Neutrophil (primary cell): ENCODE results near the gene ATCAY.

ENCODE experiments used
- H3K27ac ChIP-seq: fragments of 200-600 bp; sonication (generic); 2 replicates; pipeline ENCODE4 v1.5.1; 2016; ENCODE audit warnings: mild to moderate bottlenecking, moderate library complexity
- H3K27me3 ChIP-seq: fragments of 200-600 bp; sonication (generic); 2 replicates; pipeline ENCODE4 v1.6.0; 2016; ENCODE audit warnings: mild to moderate bottlenecking
- H3K36me3 ChIP-seq: fragments of 200-600 bp; sonication (generic); 2 replicates; pipeline ENCODE4 v1.5.1; 2017
- H3K4me1 ChIP-seq, 2 experiments: fragments of 200-600 bp in 1 of 2; sonication (generic) in 1 of 2; 1 replicate in 1 of 2; 2 replicates in 1 of 2; pipeline versions ENCODE4 v1.5.1 to v1.6.1; 2013 to 2016; ENCODE audit warnings: low read depth in 1 of 2, low read length in 1 of 2, mild to moderate bottlenecking in 1 of 2, moderate library complexity in 1 of 2; ENCODE audit not compliant: control insufficient read depth in 1 of 2, insufficient read depth in 1 of 2
- H3K4me3 ChIP-seq, 2 experiments: fragments of 200-600 bp in 1 of 2; sonication (generic) in 1 of 2; 1 replicate in 1 of 2; 2 replicates in 1 of 2; pipeline ENCODE4 v1.5.1; 2013 to 2016; ENCODE audit warnings: low read depth in 1 of 2, low read length in 1 of 2, mild to moderate bottlenecking in 1 of 2, moderate library complexity in 1 of 2
- H3K9me3 ChIP-seq: fragments of 200-600 bp; sonication (generic); 2 replicates; pipeline ENCODE4 v1.5.1; 2016
- CTCF ChIP-seq: fragments of 200-600 bp; sonication (generic); IDR thresholded peaks from 2 replicates; pipeline ENCODE4 v1.5.1; 2016; ENCODE audit warnings: antibody characterized with exemption

Gene ATCAY

GRCh38 chr19:3919793-3920192, 39.3 kb downstream of the ATCAY start:
- no peaks in the 10 kb centered on the region for H3K4me1 ChIP-seq
- no peak overlapping the region for H3K4me3 ChIP-seq
- H3K9me3 ChIP-seq: no peaks in the 10 kb centered on the region
- no peak for TF ChIP-seq CTCF
- no peaks in the 10 kb centered on the region for H3K36me3 ChIP-seq
- no peaks in the 10 kb centered on the region for H3K27me3 ChIP-seq
- H3K27ac ChIP-seq: no peak overlapping the region

GRCh38 chr19:3923096-3923758, 42.7 kb downstream of the ATCAY start:
- H3K9me3 ChIP-seq: no peaks in the 10 kb centered on the region
- H3K36me3 ChIP-seq: no peaks in the 10 kb centered on the region
- H3K4me1 ChIP-seq: no peaks in the 10 kb centered on the region
- no peaks in the 10 kb centered on the region for H3K27me3 ChIP-seq
- no peak overlapping the region for H3K4me3 ChIP-seq
- no peak for TF ChIP-seq CTCF
- H3K27ac ChIP-seq: no peak overlapping the region

GRCh38 chr19:3923912-3924311, 43.4 kb downstream of the ATCAY start:
- Histone ChIP-seq H3K9me3 (no peaks in the 10 kb centered on the region), H3K4me1 (no peaks in the 10 kb centered on the region), H3K27me3 (no peaks in the 10 kb centered on the region), H3K36me3 (no peaks in the 10 kb centered on the region), H3K4me3 (no peak overlapping the region), H3K27ac (no peak overlapping the region)
- TF ChIP-seq CTCF: no peak

- Histone ChIP-seq H3K9me3 (no peaks in the 10 kb centered on the region), H3K4me3 (no peak overlapping the region), H3K27ac (no peak overlapping the region), H3K36me3 (no peaks in the 10 kb centered on the region), H3K27me3 (peaks cover 55% of the 10 kb centered on the region), H3K4me1 (no peaks in the 10 kb centered on the region)
- no peak for TF ChIP-seq CTCF
These were observed 50.6 kb downstream of the ATCAY start for GRCh38 chr19:3931041-3931440.

GRCh38 chr19:3932931-3933810, 52.7 kb downstream of the ATCAY start, which contains the start of gene NMRK2:
Gene NMRK2 (plus strand): TSS chr19:3933069. CDS start chr19:3933672, 603 bp downstream.
- no peaks in the 10 kb centered on the region for H3K4me1 ChIP-seq
- no peak within 1 kb of the TSS for H3K27ac ChIP-seq
- no peak within 1 kb of the TSS for H3K4me3 ChIP-seq
- H3K9me3 ChIP-seq: no peaks in the 10 kb centered on the region
- peaks cover 60% of the 10 kb centered on the region for H3K27me3 ChIP-seq
- TF ChIP-seq CTCF: no peak
- H3K36me3 ChIP-seq: no peaks in the 10 kb centered on the region
